Measurements from ENCODE around the gene TMPRSS9. TPM values are rescaled to one million over a fixed set of nuclear protein-coding genes. Genes with fewer than 3 reads are reported as not detected.

Gene TMPRSS9
- total and polyA plus RNA-seq, 9 donors = 0.05 to 0.51 (median 0.19) TPM; not detected in 1

- 27 to 31% (median 28%) methylated on average over 22 of the region's 22 CpGs for WGBS, 3 donors
- intact Hi-C loops (cut with DNase I) = no loop called here
- TF ChIP-seq POLR2A (IDR thresholded peaks at IDR 0.05) = no peak
- TF ChIP-seq CTCF (IDR thresholded peaks at IDR 0.05) = no peak
- no peak for TF ChIP-seq EP300 (IDR thresholded peaks at IDR 0.05)
Measured at GRCh38 chr19:2315818-2316353, 44.2 kb upstream of the TMPRSS9 start.

GRCh38 chr19:2317300-2317699 is 42.8 kb upstream of the TMPRSS9 start:
- Histone ChIP-seq H3K27ac (no peak overlapping the region), H3K4me1 (ENCODE audit: insufficient read depth) (no peaks in the 10 kb centered on the region), H3K36me3 (no peaks in the 10 kb centered on the region), H3K4me3 (no peak overlapping the region), H3K9me3 (peaks cover 0 to 5% of the 10 kb centered on the region in 2 donors), H3K27me3 (no peaks in the 10 kb centered on the region)
- no peak for DNase-seq
- intact Hi-C loops (cut with DNase I) = no loop called here
- no peak for TF ChIP-seq POLR2A (IDR thresholded peaks at IDR 0.05)
- TF ChIP-seq EP300 (IDR thresholded peaks at IDR 0.05) = no peak
- no peak for TF ChIP-seq CTCF (IDR thresholded peaks at IDR 0.05)
- WGBS, 3 donors = 91 to 92% (median 91%) methylated on average over 13 of the region's 13 CpGs

More at GRCh38 chr19:2315818-2316353, 44.2 kb upstream of the TMPRSS9 start:
- DNase-seq = no peak
- Histone ChIP-seq H3K4me3 (no peak overlapping the region), H3K9me3 (peaks cover 0 to 5% of the 10 kb centered on the region in 2 donors), H3K27ac (no peak overlapping the region), H3K27me3 (no peaks in the 10 kb centered on the region), H3K36me3 (no peaks in the 10 kb centered on the region), H3K4me1 (ENCODE audit: insufficient read depth) (no peaks in the 10 kb centered on the region)

DNA sequence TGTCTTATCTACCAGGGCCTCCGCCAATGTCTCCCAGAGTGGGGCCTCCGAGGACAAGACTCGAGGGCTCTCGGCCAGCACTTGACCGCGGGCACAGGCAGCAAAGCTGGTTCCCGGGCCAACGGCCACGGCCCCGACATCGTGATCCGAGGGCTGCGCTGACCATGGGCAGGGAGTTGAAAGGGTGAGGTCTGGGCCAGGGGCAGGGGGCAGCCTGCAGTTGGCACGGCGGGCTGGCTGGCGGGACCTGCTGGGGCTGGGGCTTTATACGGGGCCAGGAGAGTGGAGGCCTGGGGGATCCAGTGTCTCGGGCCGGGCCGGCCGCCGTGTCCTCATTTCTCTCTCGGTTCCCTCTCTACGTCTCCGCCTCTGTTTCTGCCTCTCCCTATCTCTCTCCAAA is 42.3 kb upstream of the TMPRSS9 start:
- intact Hi-C loops (cut with DNase I) = no loop called here
- DNase-seq = no peak
- H3K36me3 ChIP-seq = no peaks in the 10 kb centered on the region
- H3K4me1 ChIP-seq (ENCODE audit: insufficient read depth) = no peaks in the 10 kb centered on the region
- TF ChIP-seq EP300 (IDR thresholded peaks at IDR 0.05) (no peak), POLR2A (IDR thresholded peaks at IDR 0.05) (no peak), CTCF (IDR thresholded peaks at IDR 0.05) (no peak)
- peaks cover 0 to 5% of the 10 kb centered on the region in 2 donors for H3K9me3 ChIP-seq
- no peaks in the 10 kb centered on the region for H3K27me3 ChIP-seq
- H3K27ac ChIP-seq = no peak overlapping the region
- no peak overlapping the region for H3K4me3 ChIP-seq
- 73 to 81% (median 78%) methylated on average over 25 of the region's 25 CpGs for WGBS, 3 donors

- H3K36me3 ChIP-seq = no peaks in the 10 kb centered on the region
Measured at GRCh38 chr19:2318923-2319322, 41.1 kb upstream of the TMPRSS9 start.

More at GRCh38 chr19:2318923-2319322, 41.1 kb upstream of the TMPRSS9 start:
- TF ChIP-seq POLR2A (IDR thresholded peaks at IDR 0.05) (no peak), CTCF (IDR thresholded peaks at IDR 0.05) (no peak), EP300 (IDR thresholded peaks at IDR 0.05) (no peak)
- no peak overlapping the region for H3K27ac ChIP-seq
- DNase-seq = no peak
- H3K9me3 ChIP-seq = peaks cover 0 to 5% of the 10 kb centered on the region in 2 donors
- intact Hi-C loops (cut with DNase I) = no loop called here
- no peaks in the 10 kb centered on the region for H3K27me3 ChIP-seq
- 89 to 91% (median 90%) methylated on average over 6 of the region's 6 CpGs for WGBS, 3 donors
- no peaks in the 10 kb centered on the region for H3K4me1 ChIP-seq (ENCODE audit: insufficient read depth)
- no peak overlapping the region for H3K4me3 ChIP-seq

Data from ovary (tissue), 9 donors.